Epidermal melanocyte (primary cell): ENCODE measurements around the gene ZSWIM4.

Source experiments
- DNase-seq: peaks from one replicate; pipeline ENCODE4 v3.0.0; 2011; ENCODE audit warnings: low spot score; ENCODE audit not compliant: insufficient read length

Gene ZSWIM4

DNA sequence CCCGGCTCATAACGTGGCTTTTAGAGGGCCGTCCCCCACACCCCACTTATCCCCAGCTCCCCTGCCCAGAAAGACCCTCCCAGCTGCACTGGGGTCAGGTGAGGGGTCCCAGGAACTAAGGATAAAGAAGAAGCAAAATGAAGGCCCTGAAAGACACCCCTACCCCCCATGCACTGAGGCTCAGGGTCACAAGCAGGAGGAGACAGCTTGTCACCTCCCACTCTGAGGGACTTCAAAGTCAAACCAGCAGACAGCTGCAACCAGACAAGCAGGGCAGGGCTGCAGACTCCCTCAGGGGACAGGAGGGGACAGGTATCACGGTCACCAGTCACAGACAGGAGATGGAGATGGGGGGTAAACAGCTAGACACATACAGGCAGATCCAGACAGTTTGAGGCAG is 75.6 kb downstream of the ZSWIM4 start:
- no peak for DNase-seq

GRCh38 chr19:13872339-13872694 is 77.1 kb downstream of the ZSWIM4 start:
- DNase-seq, result no peak

DNA sequence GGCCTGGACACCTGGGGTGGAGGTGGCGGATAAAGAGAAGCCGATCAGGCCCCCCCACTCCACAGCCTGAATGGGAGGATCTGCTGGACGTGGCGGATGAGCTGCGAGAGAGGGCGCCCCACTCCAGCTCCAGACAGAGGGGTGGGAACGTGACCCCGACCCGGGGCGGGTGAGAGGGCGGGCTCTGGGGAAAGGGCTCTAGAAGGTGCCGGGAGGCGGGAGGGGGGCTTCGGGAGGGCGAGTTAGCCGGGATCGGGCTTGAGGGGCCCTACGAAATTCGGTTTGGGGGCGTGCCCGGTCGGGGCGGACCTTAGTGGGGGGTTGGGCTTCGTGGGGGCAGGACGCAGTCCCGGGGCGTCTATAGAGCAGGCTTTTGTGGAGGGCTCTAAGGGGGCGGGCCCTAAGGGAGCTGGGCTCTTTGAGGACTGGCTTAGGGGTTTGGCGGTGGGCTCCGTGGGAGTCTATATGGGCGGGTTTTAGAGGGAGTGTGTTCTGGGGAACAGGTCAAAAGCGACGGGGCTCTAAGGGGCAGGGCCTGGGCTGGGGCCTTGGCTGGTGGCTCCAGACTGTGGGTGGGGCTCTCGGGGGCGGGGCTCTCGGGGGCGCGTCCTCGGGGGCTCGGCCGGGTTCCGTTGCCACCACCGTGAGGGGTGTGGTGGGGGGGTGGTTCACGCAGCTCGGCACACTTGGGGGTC is 77.6 kb downstream of the ZSWIM4 start:
- no peak for DNase-seq

GRCh38 chr19:13873834-13874515 is 78.7 kb downstream of the ZSWIM4 start:
- no peak for DNase-seq

DNA sequence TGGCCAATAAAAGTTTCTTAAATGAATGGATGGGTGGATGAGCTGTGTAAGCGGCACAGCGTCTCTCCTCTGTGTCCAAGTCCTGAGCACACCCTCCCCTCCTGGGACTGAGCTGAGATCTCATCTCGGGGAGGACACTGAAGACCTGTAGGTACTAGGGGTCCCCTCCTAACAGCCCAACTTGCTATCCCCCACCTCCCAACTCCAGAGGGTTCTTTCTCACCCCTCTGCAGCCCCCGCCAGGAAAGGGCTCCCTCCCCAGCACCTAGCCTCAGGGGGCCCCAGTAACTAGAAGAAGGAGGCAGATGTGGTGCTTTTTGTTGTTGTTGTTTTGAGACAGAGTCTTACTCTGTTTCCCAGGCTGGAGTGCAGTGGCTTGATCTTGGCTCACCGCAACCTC is 80.6 kb downstream of the ZSWIM4 start:
- DNase-seq, result no peak

GRCh38 chr19:13876834-13877233 is 81.6 kb downstream of the ZSWIM4 start, which contains the start of gene NANOS3:
TSS of gene NANOS3 (plus strand) at chr19:13877134. CDS start at chr19:13877249, 115 bp downstream.
- DNase-seq, result no peak

DNA sequence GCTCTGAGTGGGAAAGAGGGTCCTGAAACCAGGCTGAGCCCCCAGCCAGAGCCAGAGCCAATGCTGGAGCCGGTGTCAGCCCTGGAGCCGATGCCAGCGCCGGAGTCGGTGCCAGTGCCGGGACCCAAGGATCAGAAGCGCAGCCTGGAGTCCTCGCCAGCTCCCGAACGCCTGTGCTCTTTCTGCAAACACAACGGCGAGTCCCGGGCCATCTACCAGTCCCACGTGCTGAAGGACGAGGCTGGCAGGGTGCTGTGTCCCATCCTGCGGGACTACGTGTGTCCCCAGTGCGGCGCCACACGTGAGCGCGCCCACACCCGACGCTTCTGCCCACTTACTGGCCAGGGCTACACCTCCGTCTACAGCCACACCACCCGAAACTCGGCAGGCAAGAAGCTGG is 82.1 kb downstream of the ZSWIM4 start:
- no peak for DNase-seq

GRCh38 chr19:13880059-13881043 is 85.1 kb downstream of the ZSWIM4 start:
- DNase-seq, result peak; percentile 99

GRCh38 chr19:13881251-13881691 is 86.0 kb downstream of the ZSWIM4 start:
- DNase-seq, result no peak
